ENCODE measurements around the gene SCTR. TPM values are rescaled to one million over a fixed set of nuclear protein-coding genes. Genes with fewer than 3 reads are reported as not detected.

The SCTR gene
- total RNA-seq (2014; rRNA removed; shearing (Covaris generic)) = not detected in 2 replicates

DNA sequence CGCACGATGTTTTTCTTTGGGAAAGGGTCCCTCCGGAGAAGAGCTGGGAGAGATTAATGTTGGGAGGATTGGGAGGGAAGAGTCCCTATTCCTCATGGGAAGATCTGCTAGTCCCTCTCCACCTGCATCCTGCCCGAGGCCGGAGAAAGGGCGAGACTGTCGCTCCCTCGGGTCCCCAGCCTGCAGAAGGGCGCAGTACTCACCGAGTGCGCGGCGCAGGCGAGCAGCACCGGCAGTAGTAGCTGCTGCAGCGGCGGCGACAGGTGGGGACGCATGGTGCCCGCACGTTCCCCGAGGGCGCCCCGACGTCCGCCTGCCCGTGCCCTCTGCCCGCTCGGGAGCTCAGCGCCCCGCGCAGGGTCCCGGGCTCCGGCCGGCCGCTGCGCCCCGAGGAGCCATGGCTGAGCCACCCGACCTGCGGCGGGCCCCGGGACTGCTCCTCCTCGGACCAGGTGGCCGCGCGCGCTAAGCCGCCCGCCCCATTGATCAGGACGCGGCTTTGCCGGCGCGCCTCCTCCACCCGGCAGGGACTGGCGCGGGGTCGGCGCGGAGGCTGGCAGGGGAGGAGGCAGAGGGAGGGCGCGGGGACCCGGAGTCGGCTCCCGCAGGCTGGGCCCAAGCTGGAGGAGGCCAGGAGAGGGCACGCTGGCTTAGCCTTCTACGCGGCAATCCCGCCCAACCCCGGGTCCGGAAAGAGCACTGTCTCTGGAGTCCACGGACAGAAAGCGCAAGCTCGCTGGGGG lies at the start of gene SCTR:
Gene SCTR (minus strand): TSS at position 532 of the 743 bp plus-strand sequence. CDS start 257 bp downstream, at position 275.
- DNase-seq (ENCODE audit: low read depth) = no peak

DNA sequence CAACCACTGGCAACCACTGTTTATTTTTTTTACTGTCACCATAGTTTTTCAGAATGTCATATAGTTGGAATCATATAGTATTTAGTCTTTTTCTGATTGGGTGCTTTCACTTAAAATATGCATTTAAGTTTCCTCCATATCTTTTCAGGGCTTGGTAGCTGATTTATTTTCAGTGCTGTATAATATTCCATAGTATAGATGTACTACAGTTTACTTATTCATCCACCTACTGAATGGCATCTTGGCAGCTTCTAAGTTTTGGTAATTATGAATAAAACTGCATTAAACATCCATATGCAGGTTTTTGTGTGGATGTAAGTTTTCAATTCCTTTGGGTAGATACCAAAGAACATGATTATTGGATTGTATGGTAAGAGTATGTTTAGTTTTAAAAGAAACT lies 43.0 kb upstream of the SCTR start:
- no peak for DNase-seq (ENCODE audit: low read depth)

GRCh38 chr2:119565481-119565880 lies 41.2 kb upstream of the SCTR start:
- DNase-seq (ENCODE audit: low read depth) = no peak

GRCh38 chr2:119553687-119554344 lies 29.5 kb upstream of the SCTR start:
- DNase-seq (ENCODE audit: low read depth) = no peak

DNA sequence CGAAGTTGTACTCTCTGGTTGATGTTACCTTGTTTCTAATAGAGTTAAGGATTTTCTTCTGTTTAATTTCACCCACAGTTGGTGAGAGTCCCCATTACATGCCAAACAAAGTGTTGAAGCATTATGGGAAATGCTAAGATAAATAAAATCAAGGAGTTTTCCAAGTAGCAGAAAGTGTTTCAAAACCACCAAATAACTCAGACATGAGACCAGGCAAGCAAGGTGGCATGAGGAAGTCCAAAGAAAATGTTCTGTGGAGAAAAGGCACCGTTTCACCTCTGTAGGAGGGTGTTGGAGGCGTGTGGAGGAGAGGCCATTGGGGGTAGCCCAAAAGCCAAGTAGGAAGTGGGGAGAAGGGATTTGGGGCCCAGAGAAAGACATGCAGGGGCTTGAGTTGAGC lies 28.6 kb upstream of the SCTR start:
- no peak for DNase-seq (ENCODE audit: low read depth)

GRCh38 chr2:119550856-119551255 lies 26.6 kb upstream of the SCTR start:
- no peak for DNase-seq (ENCODE audit: low read depth)

DNA sequence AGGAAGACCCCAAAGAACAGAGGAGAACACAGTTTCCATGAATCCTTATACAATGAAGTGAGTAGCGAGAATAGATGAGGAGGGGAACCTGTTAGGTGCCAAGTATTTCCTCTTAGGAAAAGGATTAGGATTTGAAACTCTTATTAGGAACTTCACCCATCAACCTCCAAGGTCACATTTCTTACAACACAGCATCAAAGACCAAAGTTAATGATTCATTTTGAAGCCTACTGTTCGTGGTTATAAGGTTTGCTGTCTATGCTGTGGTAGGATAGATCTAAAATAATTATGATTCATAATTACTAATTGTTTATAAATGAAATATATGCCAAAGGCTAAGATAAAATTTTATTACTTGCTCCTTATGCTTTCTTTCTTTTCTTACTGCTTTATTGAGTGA lies 26.1 kb upstream of the SCTR start:
- DNase-seq (ENCODE audit: low read depth) = no peak

GRCh38 chr2:119549241-119549640 lies 25.0 kb upstream of the SCTR start:
- peak; percentile 38 for DNase-seq (ENCODE audit: low read depth)

DNA sequence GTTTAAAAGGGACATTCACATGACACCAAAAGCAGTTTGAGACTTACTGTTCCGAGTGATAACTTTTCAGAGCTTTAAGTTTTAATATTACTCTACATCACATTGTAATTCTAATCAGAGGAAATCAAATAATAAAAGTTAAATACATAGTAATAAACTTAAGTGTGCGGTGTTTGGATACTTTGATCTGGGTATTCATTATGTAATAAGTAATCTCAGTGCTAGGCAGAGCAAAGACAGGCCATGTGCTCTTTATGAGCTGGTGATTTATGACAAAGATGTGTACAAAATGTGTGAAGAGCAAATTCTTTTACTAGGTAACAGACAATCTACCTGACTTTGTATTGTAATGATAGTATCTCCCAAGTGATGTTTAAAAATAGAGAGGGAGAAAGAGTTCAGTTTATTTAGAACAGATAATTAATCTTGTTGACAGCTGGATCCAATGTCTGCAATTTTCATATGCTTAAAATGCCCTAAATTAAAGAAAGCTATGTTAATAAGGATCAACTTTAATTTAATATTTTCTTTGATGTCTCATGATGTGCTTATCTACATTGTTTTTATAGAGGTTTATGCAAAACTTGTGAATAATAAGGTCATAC lies 24.3 kb upstream of the SCTR start:
- DNase-seq (ENCODE audit: low read depth) = no peak

GRCh38 chr2:119546447-119546767 lies 22.1 kb upstream of the SCTR start:
- no peak for DNase-seq (ENCODE audit: low read depth)

- peak; percentile 3 for DNase-seq (ENCODE audit: low read depth)
Observed at GRCh38 chr2:119545754-119546446, 21.6 kb upstream of the SCTR start.

- DNase-seq (ENCODE audit: low read depth) = no peak
Observed at GRCh38 chr2:119544939-119545475, 20.7 kb upstream of the SCTR start.

DNA sequence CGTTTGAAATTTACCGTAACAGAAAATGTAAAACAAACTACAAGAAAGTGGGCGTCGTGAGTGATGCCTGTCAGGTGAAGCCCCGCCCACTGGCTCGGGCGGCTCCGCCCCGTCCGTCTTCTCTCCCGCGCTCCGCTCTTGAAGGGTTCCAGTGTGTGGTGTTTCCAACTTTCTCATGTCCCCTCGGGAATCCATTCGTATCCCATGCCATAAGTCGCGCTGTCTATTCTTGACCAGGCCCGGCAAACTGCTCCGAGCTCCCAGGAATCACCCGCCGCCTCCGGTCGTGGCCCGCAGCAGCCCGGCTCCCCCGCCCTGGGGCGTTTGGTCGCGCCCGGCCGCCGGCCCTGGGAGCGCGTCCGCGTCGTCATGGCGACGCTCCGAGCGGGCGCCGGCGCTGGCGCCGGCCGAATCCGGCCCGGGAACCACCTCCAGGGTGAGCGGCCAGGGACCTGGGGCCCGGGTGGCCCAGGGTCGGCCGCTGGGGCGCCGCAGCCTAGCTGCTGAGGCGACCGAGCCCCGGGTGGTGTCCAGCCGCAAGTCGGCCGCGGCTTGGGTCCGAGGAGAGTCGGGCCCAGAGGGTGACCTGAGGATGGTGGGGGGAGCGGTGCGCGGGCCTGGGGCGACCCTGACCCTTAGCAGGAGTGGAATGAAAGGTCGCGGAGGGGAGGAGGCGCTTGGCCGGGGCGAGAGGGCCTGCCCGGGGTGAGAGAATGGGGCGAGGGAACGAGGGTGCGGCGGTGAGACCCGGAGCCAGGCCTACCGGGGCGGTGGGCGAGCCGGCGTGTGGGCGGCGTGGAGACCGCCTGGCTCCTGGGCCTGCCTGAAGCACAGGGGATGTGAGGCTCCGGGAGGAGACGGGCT lies 20.0 kb upstream of the SCTR start, which contains the start of gene CFAP221:
Gene CFAP221 (plus strand): TSS at position 375 of the 864 bp plus-strand sequence. CDS start 1,683 bp downstream, outside the sequence.
- DNase-seq (ENCODE audit: low read depth) = peak; percentile 28

DNA sequence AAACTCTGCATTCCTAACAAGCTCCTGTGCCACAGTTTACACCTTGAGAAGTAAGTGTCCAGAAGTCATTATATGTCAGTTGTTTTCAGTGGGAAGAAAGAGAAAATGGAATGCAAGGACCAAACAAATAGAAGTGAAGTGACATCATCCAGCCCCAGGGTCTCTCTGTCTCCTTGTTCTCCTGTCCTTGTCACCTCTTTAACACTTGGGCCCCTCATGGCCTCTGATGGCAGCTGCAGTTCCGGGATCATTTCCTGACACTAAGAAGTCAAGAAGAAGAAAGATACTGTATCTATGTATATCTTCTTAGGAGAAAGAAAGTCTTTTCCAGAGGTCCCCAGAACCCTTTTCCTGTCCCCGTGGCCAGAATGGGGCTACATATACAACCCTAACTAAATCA lies 17.2 kb upstream of the SCTR start:
- DNase-seq (ENCODE audit: low read depth) = no peak

GRCh38 chr2:119537792-119538191 lies 13.5 kb upstream of the SCTR start:
- DNase-seq (ENCODE audit: low read depth) = no peak

- no peak for DNase-seq (ENCODE audit: low read depth)
Observed at GRCh38 chr2:119536707-119537106, 12.4 kb upstream of the SCTR start.

DNA sequence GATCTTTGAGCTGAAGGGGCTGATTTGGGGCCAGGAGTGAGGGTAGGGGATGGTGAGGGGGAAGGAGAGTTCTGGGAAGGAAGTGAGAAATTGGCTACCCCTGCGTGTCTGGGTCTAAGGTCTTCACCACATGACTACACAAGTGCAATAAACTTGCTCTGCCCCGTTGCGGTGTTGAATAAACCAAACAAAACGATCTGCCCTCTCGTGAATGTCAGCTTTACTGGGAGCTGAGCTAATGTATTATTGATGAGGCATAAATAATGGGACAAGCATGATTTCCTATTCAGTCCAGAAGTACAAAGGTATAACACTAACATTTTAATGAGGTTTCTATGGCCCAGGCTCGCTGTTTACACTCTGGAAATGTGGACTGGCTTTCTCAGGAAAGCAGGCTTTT lies 11.9 kb upstream of the SCTR start:
- DNase-seq (ENCODE audit: low read depth) = no peak

DNA sequence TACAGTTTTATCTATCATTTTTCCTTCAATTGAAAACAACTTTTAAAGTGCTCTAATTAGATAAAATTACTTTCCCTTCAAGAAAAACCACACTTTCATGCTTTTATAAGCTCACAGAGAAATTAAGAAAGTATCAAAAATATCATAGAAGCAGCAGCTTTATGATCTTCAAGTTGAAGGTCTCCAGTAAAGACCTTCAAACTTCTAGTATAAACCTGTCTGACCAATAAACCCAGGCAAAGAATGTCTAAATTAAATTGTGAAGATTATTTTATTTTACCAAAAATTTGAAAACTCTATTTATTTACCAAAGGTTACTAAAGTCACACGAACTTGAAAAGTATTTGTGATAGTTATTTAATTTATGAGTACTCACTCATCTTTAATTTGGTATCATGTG lies 9.3 kb upstream of the SCTR start:
- DNase-seq (ENCODE audit: low read depth) = no peak

DNA sequence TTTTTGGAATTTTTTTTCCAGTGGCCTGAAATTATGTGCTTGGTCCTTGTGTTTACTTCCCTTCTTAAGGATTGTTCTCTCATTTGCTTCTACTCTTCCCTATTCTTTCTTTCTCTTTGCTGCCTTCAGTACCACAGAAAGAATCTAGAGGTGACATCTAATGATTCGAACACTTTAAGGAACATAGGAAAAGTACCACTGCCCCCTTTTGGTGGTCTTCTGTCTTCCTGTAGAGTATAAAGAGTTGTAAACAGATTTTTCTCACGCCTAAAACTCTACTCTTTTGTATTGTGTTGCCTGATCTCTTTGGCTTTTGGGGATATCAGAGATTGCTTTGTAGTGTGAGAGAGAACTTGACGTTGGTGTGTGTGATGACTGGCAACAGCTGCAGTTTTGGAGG lies 7.0 kb upstream of the SCTR start:
- DNase-seq (ENCODE audit: low read depth) = peak; percentile 10

DNA sequence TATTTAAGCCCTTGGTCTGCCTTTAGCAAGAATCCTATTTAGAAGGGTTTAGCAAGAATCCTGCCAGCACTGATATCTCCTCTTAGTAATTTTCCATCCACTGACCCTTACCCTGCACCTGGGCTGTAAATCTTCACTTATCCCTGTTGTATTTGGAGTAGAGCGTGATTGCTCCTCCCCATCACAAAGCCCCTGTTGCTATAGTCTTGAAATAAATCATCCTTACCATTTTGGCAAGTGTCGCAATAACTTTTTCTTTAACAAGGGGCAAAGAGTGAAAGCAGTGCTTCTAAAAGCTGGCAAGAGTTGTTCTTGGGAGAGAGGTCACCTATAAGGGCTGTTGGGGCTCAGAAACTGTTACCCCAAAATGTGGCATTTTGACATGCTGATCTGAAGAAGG lies 3.7 kb upstream of the SCTR start:
- DNase-seq (ENCODE audit: low read depth) = no peak

GRCh38 chr2:119525614-119526013 lies 1.3 kb upstream of the SCTR start:
- no peak for DNase-seq (ENCODE audit: low read depth)

Data from RPMI7951 (cell line).